WI38 (cell line): ENCODE data around the gene ZSCAN26.
A peak's percentile ranks its signal among the peaks of the same experiment; 100 is the strongest.

Experiments
- H3K4me3 ChIP-seq: 2 replicates; pipeline ENCODE4 v1.5.1; 2011; ENCODE audit warnings: low read depth, mild to moderate bottlenecking, control low read depth, low read length
- CTCF ChIP-seq: IDR thresholded peaks from 2 replicates; pipeline ENCODE4 v1.5.1; 2012; ENCODE audit warnings: low read depth, mild to moderate bottlenecking, control low read depth, low read length

ZSCAN26 gene

GRCh38 chr6:28258877-28259777, 7.8 kb upstream of the ZSCAN26 start, which contains the start of gene NKAPL:
NKAPL (plus strand) TSS chr6:28259297; CDS start chr6:28259372, 75 bp downstream.
- no peak within 1 kb of the TSS for H3K4me3 ChIP-seq
- TF ChIP-seq CTCF: no peak

GRCh38 chr6:28263922-28264321, 3.0 kb upstream of the ZSCAN26 start:
- no peak for TF ChIP-seq CTCF
- no peak overlapping the region for H3K4me3 ChIP-seq

- no peak overlapping the region for H3K4me3 ChIP-seq
- no peak for TF ChIP-seq CTCF
Measured at GRCh38 chr6:28264834-28265401, 2.0 kb upstream of the ZSCAN26 start.

- H3K4me3 ChIP-seq: peak overlapping the region; percentile 79
- TF ChIP-seq CTCF: no peak
Measured at GRCh38 chr6:28266563-28266961, 381 bp upstream of the ZSCAN26 start.

- no peak for TF ChIP-seq CTCF
- H3K4me3 ChIP-seq: peak overlapping the region; percentile 79
Measured at GRCh38 chr6:28267695-28268059, 734 bp downstream of the ZSCAN26 start.

GRCh38 chr6:28269492-28269891, 2.5 kb downstream of the ZSCAN26 start:
- no peak for TF ChIP-seq CTCF
- H3K4me3 ChIP-seq: no peak overlapping the region

GRCh38 chr6:28274888-28275287, 7.9 kb downstream of the ZSCAN26 start:
- no peak for TF ChIP-seq CTCF
- H3K4me3 ChIP-seq: no peak overlapping the region
